Cardiac fibroblast (primary cell): ENCODE measurements around the gene RANBP3.
A peak's percentile ranks its signal among the peaks of the same experiment; 100 is the strongest.

Experiments
- DNase-seq, 2 donors: peaks; one replicate each; pipeline versions ENCODE4 v3.0.0 to v3.0.0-alpha.2; 2010; ENCODE audit warnings: low read depth in 2 of 2
- H3K4me3 ChIP-seq, 2 donors: replicated peaks in 1 of 2; 1 replicate in 1 of 2; 2 replicates in 1 of 2; pipeline ENCODE4 v1.5.1; 2011; ENCODE audit warnings: low read depth in 2 of 2, low read length in 2 of 2, mild to moderate bottlenecking in 2 of 2, moderate library complexity in 1 of 2
- CTCF ChIP-seq: IDR thresholded peaks from one replicate; pipeline ENCODE4 v1.5.1; 2011; ENCODE audit warnings: low read depth, mild to moderate bottlenecking, low read length, inconsistent platforms

The RANBP3 gene

DNA sequence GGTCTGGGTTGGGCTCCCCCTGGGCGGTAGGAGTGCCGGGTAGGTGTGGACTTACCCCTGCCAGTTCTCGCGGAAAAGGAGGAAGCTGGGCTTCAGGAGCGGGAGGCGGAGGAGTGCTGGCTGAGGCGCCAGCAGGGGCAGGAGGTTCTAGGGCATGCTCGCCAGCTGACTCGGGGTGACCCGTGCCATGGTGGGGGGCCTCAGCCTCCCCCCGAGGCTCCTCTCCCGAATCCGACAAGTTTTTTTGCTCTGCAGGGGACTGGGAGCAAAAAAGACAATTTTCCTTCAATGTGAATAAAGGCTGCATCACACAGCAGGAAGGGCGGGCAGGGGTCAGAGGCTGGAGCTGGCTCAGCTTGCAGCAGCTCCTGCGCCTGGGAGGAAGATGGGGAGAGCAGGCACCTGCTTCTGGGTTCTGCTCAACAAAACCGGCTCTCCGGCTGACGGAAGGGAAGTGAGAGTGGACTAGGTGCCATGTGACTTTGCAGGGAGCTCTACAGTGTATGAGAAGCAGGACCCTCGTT lies 26.5 kb downstream of the RANBP3 start:
- DNase-seq, result no peak
- H3K4me3 ChIP-seq, result no peak overlapping the region

GRCh38 chr19:5950741-5951140 lies 27.2 kb downstream of the RANBP3 start:
- TF ChIP-seq CTCF, result no peak
- no peak for DNase-seq
- no peak overlapping the region for H3K4me3 ChIP-seq

More for the DNA sequence above, 26.5 kb downstream of the RANBP3 start:
- no peak for TF ChIP-seq CTCF

DNA sequence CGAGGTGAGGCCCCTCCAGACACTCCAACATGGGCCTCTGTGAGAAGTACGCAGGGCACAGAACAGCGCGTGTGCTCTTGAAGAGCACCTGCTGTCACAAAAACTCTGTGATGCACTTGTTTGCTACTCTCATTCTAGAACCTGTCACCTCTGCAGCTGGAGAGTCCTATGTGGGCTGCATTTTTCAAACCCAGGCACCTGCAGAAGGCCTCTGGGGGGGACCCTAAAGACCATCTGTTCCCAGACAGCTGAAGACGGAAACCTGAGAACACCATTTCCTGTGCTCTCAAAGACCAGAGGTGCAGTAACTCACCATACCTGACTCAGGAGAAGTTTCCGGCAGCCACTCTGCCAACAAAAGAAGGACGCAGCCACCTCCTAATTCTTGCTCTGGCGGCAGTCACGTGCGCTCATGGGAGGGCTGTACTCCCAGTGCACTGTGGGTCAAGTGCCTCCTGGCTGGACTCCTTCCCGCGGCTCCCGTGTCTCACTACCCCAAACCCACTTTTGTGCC lies 28.1 kb downstream of the RANBP3 start:
- DNase-seq, result no peak
- TF ChIP-seq CTCF, result no peak
- no peak overlapping the region for H3K4me3 ChIP-seq

DNA sequence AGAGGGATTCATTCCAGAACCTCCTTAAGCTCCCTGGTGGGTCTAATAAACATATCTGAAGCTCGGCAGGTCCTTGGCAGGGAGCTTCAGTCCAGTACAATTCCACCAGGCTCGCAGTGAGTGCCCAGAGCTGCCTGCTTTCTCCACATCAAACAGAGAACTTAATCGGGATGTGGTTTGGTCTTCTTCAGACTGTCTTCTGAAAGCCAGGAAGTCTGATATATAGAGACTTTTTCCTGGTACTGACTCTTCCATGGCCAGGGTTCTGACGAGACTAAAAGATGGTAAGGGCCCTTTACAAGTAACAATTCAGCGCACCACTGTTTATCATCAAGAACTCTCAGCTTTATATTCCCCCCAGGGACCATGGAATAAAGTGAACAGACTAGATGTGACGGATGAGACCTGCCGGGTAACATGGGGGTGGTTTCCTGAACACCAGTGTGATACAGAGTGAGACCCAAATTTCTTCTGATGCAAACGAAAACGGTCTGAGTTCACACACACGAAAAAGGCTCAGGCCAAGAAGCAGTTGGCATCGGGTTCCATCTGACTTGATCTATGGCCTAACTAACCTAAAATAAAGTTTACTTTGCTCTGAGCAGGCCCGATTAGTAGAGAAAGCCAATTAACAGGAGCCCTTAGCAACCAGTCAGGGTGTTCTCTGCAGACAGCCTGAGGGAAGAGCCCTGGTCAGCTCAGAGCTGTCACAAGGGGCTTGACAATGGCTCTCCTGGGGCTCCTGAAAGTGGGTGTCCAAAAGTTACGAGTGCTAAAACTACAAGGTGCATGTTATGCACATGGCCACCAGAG lies 29.0 kb downstream of the RANBP3 start:
- DNase-seq, result peak in 1 of 2 donors; percentile 46
- TF ChIP-seq CTCF, result no peak
- no peak overlapping the region for H3K4me3 ChIP-seq

DNA sequence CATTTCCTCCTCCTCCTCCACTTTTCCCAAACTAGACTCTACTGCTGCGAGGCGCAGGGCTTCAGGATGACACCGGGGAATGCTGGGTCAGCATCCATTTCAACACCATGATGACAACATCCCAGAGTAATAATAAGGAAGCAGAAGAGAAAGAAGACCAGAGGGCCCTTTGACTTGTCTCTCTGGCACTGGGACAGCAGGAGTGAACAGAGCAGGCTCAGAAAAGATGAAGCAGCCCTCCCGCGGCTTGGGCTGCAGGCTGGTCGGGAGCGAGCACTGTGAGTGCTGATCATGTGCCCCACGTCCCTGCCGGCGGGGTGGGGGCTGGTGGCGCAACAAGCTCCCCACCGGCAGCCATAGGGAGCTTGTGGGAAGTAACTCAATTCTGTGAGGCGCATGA lies 30.5 kb downstream of the RANBP3 start:
- DNase-seq, result peak; percentile 83 to 86
- no peak for TF ChIP-seq CTCF
- H3K4me3 ChIP-seq, result peak overlapping the region in 1 of 2 donors; percentile 0

- TF ChIP-seq CTCF, result no peak
- DNase-seq, result peak; percentile 61 to 64
- no peak overlapping the region for H3K4me3 ChIP-seq
Observed at GRCh38 chr19:5943623-5944022, 34.3 kb downstream of the RANBP3 start.
